GM21515 (cell line): ENCODE measurements around the gene ALG1L2.
"Not testable (repeated sequence)": the region's sequence is repeated elsewhere in the genome, so short reads cannot be mapped to it uniquely, and the experiment has no call there.

Experiments
- ATAC-seq: cut with Tn5 transposase; IDR thresholded peaks from one replicate; pipeline ENCODE4 v1.9.1; 2021; ENCODE audit not compliant: unreplicated experiment

Gene ALG1L2, protein sequence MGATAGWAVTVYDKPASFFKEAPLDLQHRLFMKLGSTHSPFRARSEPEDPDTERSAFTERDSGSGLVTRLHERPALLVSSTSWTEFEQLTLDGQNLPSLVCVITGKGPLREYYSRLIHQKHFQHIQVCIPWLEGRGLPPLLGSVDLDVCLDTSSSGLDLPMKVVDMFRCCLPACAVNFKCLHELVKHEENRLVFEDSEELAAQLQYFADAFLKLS

DNA sequence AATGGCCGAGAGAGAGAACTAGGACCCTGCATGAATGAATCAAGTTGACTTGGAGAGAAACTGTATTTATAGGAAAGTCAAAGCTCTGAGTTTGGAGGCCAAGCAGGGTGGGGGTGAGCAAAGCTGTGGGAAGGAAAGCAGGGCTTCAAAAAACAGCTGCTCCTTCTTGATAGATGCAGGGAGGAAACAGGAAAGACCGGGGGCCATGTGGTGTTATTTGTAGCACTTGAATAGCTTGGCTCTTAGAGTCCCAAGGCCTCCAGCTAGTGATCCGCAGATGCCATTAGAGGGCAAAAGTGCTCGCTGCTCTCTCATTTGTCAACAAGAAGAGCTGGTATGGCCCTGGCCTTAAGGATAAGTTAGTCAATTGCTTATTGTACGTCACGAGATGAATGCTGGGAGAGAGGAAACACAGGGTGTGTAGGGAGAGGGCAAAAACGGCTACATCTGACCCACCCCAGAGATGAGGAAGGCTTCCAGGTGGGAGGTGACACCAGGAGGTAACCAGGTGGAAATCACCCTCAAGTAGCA lies at the start of gene ALG1L2:
Gene ALG1L2 (plus strand): TSS at position 481 of the 531 bp plus-strand sequence. CDS start 186 bp downstream, outside the sequence.
- ATAC-seq: no peak

DNA sequence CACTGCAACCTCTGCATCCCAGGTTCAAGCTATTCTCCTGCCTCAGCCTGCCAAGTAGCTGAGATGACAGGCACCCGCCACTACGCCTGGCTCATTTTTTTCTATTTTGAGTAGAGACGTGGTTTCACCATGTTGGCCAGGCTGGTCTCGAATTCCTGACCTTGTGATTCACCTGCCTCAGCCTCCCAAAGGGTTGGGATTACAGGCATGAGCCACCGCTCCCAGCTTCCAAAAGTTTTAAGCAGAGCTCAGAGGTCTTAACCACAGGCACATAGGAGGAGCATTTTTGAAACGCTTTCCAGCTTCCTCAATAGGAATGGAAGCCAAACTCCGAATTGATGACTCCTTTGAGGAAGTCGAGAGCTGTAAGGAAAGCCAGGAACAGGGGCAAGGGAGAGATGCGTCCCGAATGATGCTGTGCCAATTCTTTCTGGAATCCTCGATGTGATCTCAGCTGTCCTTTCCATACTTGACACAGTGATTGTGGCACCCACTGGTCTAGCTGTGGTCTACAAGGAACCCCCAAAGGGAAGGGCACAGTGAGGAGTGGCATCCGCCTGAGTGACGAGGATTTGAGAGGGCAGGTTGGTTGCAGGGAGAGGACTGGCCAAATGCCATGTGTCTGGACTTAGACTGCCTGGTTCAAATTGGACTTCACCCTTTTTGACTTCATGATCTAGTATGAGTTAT lies 44.4 kb upstream of the ALG1L2 start:
- not testable (repeated sequence) for ATAC-seq

DNA sequence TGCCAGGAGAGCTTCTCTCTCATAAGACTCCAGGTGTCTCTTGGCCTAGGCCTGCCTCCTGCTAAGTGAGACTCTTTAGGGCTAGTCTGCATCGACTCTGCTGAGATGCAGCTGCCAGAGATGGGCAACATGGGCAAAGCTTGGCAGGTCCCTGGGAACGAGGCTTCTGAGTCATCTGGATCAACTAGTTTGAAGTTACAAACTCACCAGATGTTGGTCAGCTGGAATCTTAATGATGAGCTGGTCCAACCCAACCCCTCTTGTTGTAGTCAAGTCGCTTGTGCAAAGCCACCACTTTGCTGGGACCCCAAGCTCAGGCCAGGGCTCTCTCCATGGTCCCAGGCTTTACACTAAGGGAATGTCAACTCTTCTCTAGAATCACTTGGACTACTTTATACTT lies 38.9 kb upstream of the ALG1L2 start:
- ATAC-seq: not testable (repeated sequence)

DNA sequence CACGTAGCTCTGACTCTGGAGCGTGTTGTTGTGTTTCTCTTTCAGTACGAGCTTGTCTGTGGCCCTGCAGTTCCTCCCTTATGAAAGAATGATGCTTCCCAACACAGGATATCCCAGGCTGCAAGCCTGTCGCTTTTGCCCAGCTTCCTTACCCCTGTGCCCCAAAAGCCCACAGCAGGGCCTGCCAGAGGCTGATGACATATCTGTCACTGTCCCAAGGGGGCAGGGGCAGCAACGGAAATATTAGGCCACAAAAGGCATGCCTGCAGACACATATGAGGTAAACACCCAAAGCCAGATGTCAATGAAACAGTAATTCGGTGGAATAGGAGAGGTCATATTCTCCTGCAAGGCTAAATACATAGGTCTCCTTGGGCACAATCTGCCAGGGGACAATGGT lies 38.0 kb upstream of the ALG1L2 start:
- ATAC-seq: not testable (repeated sequence)

DNA sequence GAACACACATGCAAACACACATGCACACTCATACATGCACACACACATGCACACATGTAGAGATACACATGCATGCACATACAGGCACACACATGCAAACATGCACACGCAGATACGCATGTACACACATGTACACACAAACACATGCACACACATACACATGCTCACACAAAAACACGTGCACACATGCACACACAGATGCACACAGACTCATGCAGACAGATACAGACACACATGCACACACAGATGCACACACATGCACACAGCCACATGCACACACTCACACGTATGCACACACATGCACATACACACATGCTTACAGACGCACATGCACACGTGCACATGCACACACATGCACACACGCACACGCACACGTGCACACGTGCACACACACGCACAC lies 37.3 kb upstream of the ALG1L2 start:
- no peak for ATAC-seq

DNA sequence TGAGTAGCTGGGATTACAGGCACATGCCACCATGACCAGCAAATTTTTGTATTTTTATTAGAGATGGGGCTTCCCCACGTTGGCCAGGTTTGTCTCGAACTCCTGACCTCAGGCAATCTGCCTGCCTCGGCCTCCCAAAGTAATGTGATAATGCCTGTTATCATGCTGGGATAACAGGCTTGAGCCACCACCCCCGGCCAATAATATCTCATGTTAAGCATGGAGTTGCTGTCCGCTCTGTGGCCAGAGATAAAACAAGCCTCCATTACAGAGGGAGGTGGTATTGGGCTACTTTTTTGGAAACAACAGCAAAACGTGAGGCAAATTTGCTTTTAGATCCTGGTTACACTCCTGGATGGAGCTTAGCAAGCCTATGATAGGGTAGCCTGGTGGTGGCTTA lies 32.9 kb upstream of the ALG1L2 start:
- ATAC-seq: no peak

DNA sequence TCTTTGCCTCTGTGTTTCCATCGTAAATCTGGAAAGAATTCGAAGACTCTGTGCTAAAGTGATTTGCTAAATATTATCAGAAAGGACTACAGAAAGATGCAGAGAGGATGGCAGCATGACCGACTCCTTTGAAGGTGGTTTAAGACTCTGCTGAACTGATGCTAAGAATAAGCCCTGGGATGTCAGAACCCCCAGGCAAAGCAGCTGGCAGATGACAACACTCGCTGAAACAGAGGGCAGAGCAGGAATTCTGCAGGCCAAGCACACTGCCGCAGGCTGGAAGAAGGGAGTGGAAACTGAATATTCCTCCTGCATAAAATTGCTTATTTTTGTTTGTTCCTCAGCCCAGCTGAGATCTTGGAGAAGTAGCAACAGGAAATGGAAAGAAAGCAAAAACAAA lies 29.3 kb upstream of the ALG1L2 start:
- ATAC-seq: not testable (repeated sequence)

DNA sequence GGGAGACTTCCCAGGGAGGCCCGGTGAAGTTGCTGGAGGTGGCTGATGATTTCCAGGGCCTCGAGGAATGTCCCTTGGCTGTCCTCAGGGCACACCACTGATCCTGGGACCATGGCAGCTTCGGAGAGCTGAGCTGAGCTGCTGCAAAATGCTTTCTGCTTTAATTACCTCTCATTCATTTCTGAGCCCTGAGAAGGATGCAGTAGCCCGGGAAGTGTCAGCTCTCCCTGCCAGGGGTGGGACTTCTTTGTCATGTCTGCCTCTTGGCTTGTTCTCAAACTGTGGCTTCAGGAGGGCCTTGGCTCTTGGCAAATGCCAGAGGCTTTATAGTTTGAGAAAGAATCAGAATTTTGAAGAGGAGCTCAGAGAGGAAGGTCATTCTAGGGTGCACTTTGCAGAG lies 28.7 kb upstream of the ALG1L2 start:
- ATAC-seq: not testable (repeated sequence)

DNA sequence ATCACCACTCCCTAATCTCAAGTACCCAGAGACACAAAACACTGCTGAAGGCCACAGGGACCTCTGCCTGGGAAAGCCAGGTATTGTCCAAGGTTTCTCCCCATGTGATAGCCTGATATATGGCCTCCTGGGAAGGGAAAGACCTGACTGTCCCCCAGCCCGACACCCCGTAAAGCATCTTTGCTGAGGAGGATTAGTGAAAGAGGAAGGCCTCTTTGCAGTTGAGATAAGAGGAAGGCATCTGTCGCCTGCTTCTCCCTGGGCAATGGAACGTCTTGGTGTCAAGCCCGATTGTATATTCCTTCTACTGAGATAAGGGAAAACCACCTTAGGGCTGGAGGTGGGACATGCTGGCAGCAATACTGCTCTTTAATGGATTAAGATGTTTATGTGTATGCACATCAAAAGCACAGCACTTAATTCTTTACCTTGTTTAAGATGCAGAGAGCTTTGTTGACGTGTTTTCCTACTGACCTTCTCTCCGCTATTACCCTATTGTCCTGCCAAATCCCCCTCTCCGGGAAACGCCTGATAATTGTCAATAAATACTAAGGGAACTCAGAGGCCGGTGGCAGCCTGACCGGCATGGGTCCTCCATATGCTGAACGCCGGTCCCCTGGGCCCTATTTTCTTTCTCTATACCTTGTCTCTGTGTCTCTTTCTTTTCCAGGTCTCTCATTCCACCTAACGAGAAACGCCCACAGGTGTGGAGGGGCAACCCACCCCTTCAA lies 23.9 kb upstream of the ALG1L2 start:
- ATAC-seq: not testable (repeated sequence)

DNA sequence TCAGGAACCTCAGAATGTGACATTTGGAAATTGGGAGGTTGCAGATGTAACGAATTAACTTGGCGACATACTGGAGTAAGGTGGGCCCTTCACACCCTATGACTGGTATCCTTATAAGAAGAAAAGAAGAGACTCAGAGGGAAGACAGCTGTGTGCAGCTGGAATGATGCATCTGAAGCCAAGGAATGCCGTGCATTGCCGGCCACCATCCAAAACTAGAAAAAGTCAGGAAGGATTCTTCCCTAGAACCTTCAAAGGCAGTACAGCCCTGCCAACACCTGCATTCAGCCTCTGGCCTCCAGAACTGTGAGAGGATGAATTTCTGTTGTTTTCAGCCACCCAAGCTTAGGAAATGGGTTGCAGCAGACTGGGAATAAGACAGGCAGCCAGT lies 23.4 kb upstream of the ALG1L2 start:
- not testable (repeated sequence) for ATAC-seq

DNA sequence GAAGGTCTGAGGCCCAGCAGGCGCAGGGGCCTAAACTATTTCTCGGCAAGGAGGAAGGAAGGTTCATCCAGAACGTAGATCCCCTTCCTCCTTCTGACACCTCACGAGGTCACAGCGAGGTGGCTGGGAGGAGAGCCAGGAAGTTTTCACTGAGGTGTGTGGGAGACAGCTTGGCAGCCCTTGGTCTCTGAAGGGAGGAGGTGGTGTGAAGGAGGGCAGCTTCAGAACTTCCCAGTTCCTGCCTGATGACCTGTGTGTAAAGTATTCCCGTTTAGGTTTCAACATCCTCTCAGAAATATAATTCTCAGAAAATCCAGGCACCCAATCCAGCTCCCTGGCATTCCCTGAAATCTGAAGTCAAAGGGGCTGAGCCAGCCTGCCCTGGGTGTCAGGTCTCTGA lies 22.9 kb upstream of the ALG1L2 start:
- ATAC-seq: not testable (repeated sequence)

DNA sequence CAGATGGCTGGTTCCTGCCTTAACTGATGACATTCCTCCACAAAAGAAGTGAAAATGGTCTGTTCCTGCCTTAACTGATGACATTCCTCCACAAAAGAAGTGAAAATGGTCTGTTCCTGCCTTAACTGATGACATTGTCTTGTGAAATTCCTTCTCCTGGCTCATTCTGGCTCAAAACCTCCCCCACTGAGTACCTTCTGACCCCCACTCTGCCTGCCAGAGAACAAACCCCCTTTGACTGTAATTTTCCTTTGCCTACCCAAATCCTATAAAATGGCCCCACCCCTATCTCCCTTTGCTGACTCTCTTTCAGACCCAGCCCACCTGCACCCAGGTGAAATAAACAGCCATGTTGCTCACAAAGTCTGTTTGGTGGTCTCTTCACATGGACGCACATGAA lies 22.5 kb upstream of the ALG1L2 start:
- ATAC-seq: not testable (repeated sequence)

DNA sequence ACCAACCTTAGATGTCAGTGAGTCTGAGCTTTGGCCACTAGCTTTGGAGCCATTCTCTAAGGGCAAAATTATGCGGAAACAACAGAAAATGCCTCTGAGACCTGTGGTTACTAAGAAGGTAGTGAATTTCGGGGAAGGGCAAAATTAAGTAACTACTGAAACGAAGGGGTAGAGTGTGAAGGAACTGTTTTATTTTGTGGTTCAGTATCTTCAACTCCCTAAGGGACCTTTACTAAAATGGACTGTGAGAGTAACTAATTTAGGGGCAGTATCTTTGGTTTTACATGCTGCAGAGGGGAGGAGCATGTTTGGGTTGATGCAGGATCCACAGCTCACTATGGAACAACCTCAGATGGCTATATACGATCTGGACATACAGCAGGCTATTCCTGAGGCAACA lies 8.0 kb upstream of the ALG1L2 start:
- ATAC-seq: no peak

DNA sequence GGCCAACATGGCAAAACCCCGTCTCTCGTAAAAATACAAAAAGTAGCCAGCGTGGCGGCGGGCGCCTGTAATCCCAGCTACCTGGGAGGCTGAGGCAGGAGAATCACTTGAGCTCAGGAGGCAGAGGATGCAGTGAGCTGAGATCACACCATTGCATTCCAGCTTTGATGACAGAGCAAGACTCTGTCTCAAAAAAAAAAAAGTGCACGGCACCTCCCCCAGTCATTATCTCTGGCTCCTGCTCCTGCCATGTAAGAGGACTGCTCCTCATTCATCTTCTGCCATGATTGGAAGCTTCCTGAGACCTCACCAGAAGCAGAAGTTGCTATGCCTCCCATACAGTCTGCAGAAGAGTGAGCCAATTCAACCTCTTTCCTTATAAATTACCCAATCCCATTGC lies 4.0 kb upstream of the ALG1L2 start:
- ATAC-seq: no peak

DNA sequence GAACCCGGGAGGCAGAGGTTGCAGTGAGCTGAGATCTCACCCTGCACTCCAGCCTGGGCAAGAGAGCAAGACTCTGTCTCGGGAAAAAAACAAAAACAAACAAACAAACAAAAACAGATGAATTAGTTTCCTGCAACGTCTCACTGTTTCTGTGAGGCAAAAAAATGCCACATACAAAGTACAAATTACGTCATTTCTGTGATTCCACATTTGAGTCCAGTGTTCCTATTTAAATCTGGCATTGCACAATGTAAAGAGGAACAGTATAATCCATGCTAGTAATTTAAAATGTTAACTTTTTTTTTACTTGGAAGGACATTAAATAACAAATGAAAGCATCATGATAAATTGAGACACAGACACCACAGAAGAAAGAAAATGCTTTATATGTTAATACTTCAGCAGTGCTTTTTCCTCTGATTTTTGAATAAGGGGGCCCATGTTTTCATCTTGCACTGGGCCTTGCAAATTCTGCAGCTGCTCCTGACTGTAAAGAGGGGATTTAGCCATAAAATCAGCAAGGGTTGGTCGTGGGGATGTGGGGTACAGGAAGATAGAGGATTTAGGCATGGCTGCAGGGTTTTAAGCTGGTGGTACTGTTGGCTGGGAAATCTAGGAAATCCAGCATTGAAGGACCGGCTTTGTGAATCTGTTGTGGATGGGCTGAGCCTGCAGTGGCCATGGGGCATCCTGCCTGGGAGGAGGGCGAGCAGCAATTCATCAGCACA lies 1.9 kb downstream of the ALG1L2 start:
- not testable (repeated sequence) for ATAC-seq

DNA sequence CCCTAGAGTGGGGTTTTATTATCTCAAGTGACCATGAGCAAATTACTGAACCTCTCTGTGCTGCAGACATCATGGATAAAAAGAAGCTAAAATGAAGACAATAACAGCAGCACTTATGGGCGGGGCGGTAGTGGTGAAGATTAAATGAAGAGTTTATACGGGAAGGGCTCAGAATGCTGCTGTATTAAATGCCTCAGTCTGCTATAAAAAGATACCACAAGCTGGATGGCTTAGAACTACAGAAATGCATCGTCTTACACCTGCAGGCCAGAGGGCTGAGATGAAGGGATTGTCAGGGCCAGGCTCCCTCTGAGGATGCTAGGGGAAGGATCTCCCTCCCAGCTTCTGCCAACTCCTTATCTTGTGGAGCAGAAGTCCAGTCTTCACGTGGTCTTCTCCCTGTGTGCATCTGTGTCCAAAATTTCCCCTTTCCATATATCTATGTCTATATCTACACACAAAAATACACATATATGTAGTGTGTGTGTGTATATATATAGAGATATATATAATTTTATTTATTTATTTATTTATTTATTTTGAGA lies 2.9 kb downstream of the ALG1L2 start:
- no peak for ATAC-seq

DNA sequence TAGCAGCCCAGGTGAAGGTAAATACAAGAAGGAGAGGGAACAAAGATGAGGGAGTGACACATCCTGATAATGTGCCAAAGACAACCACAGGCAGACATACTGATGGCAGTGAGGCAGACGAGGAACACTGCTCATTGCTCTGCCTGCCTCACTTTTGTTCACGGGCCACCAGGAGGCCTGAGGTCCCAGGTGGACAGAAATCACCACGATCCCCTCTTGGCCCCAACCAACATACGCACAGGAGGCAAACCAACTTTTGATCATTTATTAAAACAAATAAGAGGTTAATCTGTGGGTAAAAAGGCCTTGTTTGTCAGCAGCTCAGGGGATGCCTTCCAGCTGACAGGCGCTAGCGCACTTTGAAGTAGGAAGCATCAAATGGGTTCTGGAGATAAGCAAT lies 4.2 kb downstream of the ALG1L2 start:
- ATAC-seq: no peak

DNA sequence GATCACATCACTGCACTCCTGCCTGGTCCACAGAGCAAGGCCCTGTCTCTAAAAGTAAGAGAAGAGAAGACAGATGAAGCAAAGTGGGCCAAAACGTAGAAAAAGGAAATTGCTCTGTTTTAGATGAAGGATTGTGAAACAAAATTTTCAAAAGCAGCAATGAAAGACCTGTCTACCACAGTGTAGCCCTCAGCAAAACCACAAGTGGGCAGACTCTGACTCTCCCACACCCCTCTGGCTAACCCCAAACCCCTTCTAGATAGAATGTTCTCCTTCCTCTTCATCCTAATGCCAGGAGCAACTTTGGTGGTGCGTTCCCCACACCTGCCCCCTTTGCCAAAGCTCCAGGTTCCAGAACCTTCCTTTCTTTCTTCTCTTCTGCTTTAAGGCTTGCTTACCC lies 5.0 kb downstream of the ALG1L2 start:
- not testable (repeated sequence) for ATAC-seq

DNA sequence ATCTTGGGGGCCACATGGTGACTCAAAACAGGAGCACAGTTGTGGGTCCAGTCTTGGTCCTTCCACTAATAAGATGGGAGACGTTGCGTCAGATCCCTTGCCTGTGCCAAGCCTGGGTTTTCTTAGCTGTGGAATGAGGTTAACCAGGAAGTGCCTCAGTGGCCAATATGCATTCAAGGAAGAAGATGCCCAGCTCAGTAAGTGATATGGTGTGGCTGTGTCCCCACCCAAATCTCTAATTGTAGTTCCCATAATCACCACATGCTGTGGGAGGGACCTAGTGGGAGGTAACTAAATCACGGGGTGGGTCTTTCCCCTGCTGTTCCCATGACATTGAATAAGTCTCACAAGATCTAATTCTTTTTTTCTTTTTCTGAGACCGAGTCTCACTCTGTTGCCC lies 6.4 kb downstream of the ALG1L2 start:
- ATAC-seq: no peak

DNA sequence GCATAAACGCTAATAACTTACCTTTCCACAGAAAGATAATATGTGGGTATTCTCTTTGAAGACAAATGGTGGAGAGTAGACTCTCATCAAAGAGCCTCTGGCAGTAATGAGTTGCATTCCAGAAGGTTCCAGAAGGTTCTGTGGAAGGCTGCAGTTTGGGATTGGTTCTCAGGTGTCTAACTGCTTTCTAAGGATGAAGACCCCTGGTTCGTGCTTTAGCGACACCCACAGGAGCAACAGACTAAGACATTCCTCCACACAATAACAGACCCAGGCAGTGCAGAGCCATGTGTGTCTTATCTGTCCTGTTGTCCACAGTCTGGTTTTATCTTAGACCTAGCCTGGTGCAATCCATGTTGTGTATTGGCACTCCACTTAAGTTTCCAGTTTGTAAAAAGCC lies 9.1 kb downstream of the ALG1L2 start:
- ATAC-seq: not testable (repeated sequence)

DNA sequence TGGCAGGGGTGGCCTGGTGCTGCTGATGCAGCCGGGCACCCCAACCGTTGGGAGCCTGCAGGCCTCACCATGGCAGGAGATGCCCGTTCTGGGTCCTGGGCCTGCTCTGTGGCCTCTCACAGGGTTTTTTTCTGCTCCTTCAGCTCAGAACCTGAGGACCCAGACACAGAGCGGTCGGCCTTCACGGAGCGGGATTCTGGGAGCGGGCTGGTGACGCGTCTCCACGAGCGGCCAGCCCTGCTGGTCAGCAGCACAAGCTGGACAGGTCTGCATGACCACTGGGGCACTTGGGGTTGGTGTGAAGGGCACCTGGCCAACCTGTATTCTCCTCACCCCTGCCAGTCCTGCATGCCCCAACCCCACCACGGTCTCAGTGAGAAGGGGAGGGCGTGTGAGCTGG lies 10.3 kb downstream of the ALG1L2 start:
- ATAC-seq: no peak
